ENCODE data around the gene CDHR2.

The CDHR2 gene

DNA sequence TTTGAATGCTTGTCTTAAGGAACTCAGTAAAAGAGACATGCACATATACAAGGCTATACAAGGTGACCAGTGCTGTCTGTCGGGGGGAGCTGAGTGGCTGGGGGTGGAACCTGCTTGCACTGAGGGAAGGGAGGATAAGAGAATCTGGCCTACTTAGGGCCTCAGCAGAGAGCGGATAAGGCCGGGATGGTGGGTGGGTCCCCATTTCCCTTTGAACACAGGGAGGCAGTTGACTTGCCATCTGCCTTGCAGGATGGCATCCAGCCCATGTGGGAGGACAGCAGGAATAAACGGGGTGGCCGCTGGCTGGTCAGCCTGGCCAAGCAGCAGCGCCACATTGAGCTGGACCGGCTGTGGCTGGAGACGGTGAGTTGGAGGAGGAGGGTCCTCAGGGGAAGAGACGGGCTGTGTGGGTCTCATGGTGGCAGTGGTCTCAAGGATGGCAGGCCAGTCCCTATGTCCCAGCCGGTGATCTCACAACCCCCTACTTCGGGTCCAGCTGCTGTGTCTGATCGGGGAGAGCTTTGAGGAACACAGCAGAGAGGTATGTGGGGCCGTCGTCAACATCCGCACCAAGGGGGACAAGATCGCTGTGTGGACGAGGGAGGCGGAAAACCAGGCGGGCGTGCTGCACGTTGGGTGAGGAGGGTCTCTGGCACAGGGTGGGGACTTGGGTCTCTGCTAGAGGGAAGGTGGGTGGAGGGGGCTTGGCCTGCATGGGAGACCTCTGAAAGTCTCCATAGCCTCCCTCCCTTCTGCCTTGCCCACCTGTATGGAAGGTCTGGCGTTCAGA is 95.9 kb downstream of the CDHR2 start:
- no peak for DNase-seq

Data from Kasumi-1 (cell line).